HG02588 (cell line): ENCODE results near the gene SULT1E1.
A peak's percentile ranks its signal among the peaks of the same experiment; 100 is the strongest.
"Not testable (repeated sequence)": the region's sequence is repeated elsewhere in the genome, so short reads cannot be mapped to it uniquely, and the experiment has no call there.

ENCODE experiments used
- ATAC-seq: cut with Tn5 transposase; IDR thresholded peaks from one replicate; pipeline ENCODE4 v1.9.1; 2021; ENCODE audit warnings: mild to moderate bottlenecking, moderate library complexity; ENCODE audit not compliant: unreplicated experiment

The SULT1E1 gene

GRCh38 chr4:69848028-69848427, 11.9 kb downstream of the SULT1E1 start:
- no peak for ATAC-seq

GRCh38 chr4:69843932-69844331, 16.0 kb downstream of the SULT1E1 start:
- ATAC-seq: peak; percentile 69

GRCh38 chr4:69843301-69843700, 16.6 kb downstream of the SULT1E1 start:
- no peak for ATAC-seq

- no peak for ATAC-seq
Observed at GRCh38 chr4:69838977-69839376, 21.0 kb downstream of the SULT1E1 start.

GRCh38 chr4:69836287-69836686, 23.7 kb downstream of the SULT1E1 start:
- ATAC-seq: no peak

GRCh38 chr4:69835766-69836165, 24.2 kb downstream of the SULT1E1 start:
- no peak for ATAC-seq

- ATAC-seq: no peak
Observed at GRCh38 chr4:69833251-69833650, 26.7 kb downstream of the SULT1E1 start.

- ATAC-seq: peak; percentile 55
Observed at GRCh38 chr4:69832326-69833030, 27.5 kb downstream of the SULT1E1 start.

- ATAC-seq: peak; percentile 93
Observed at GRCh38 chr4:69831646-69832325, 28.2 kb downstream of the SULT1E1 start.

- ATAC-seq: no peak
Observed at GRCh38 chr4:69831270-69831627, 28.7 kb downstream of the SULT1E1 start.

GRCh38 chr4:69830560-69831269, 29.2 kb downstream of the SULT1E1 start:
- no peak for ATAC-seq

GRCh38 chr4:69830192-69830559, 29.8 kb downstream of the SULT1E1 start:
- ATAC-seq: no peak

GRCh38 chr4:69829678-69830077, 30.3 kb downstream of the SULT1E1 start:
- no peak for ATAC-seq

GRCh38 chr4:69828828-69829227, 31.1 kb downstream of the SULT1E1 start:
- ATAC-seq: no peak

GRCh38 chr4:69825056-69825455, 34.9 kb downstream of the SULT1E1 start:
- not testable (repeated sequence) for ATAC-seq

GRCh38 chr4:69823481-69824186, 36.3 kb downstream of the SULT1E1 start:
- ATAC-seq: peak; percentile 97

GRCh38 chr4:69823048-69823447, 36.9 kb downstream of the SULT1E1 start:
- no peak for ATAC-seq

GRCh38 chr4:69822198-69822597, 37.7 kb downstream of the SULT1E1 start:
- ATAC-seq: no peak

GRCh38 chr4:69818060-69818639, 41.8 kb downstream of the SULT1E1 start:
- ATAC-seq: no peak

GRCh38 chr4:69816236-69816635, 43.7 kb downstream of the SULT1E1 start:
- ATAC-seq: no peak

GRCh38 chr4:69813628-69814027, 46.3 kb downstream of the SULT1E1 start:
- ATAC-seq: no peak
